Neural cell (in vitro differentiated cells): ENCODE measurements around the gene GFPT2. TPM values are rescaled to one million over a fixed set of nuclear protein-coding genes. Genes with fewer than 3 reads are reported as not detected.

Experiments used
- H2AFZ ChIP-seq: fragments of 200-600, 300-800 bp; sonication (generic), shearing (Covaris generic); 2 replicates; pipeline ENCODE4 v1.6.0; 2014; ENCODE audit warnings: low read depth, mild to moderate bottlenecking, antibody characterized with exemption, low read length, moderate library complexity
- H3F3A ChIP-seq: fragments of 200-600 bp; shearing (Covaris generic); 2 replicates; pipeline ENCODE4 v1.6.1; 2016; ENCODE audit warnings: mild to moderate bottlenecking, moderate library complexity, mixed read lengths, antibody characterized with exemption, low read length; ENCODE audit not compliant: insufficient read depth, poor library complexity, severe bottlenecking
- H3K27ac ChIP-seq: fragments of 200-600, 300-800 bp; sonication (generic), shearing (Covaris generic); 2 replicates; pipeline ENCODE4 v1.5.1; 2014; ENCODE audit warnings: mild to moderate bottlenecking, low read length, moderate library complexity
- H3K27me3 ChIP-seq: fragments of 300-800, 200-600 bp; sonication (generic), shearing (Covaris generic); 2 replicates; pipeline ENCODE4 v1.6.0; 2014; ENCODE audit warnings: mild to moderate bottlenecking, low read depth, low read length, moderate library complexity; ENCODE audit not compliant: insufficient read depth
- H3K36me3 ChIP-seq: fragments of 300-800, 200-600 bp; sonication (generic), shearing (Covaris generic); 2 replicates; pipeline ENCODE4 v1.5.1; 2014; ENCODE audit warnings: mild to moderate bottlenecking, antibody characterized with exemption, low read length, moderate library complexity; ENCODE audit not compliant: insufficient read depth
- H3K4me2 ChIP-seq: fragments of 300-800, 200-600 bp; sonication (generic), shearing (Covaris generic); 2 replicates; pipeline ENCODE4 v1.6.0; 2014; ENCODE audit warnings: mild to moderate bottlenecking, low read length
- H3K4me3 ChIP-seq: fragments of 300-800, 200-600 bp; sonication (generic), shearing (Covaris generic); 2 replicates; pipeline ENCODE4 v1.5.1; 2014; ENCODE audit warnings: mild to moderate bottlenecking, low read length, moderate library complexity
- H3K79me2 ChIP-seq: fragments of 200-600 bp; shearing (Covaris generic); replicated peaks from 2 replicates; pipeline ENCODE4 v1.6.0; 2014; ENCODE audit warnings: mild to moderate bottlenecking, low read length, moderate library complexity; ENCODE audit not compliant: insufficient read depth
- H3K9ac ChIP-seq: fragments of 300-800, 200-600 bp; sonication (generic), shearing (Covaris generic); 2 replicates; pipeline ENCODE4 v1.6.1; 2016; ENCODE audit warnings: mild to moderate bottlenecking, low read length, mixed read lengths
- H3K9me2 ChIP-seq: fragments of 200-600 bp; shearing (Covaris generic); 2 replicates; pipeline ENCODE4 v1.6.1; 2016; ENCODE audit warnings: mild to moderate bottlenecking, low read length, mixed read lengths; ENCODE audit not compliant: insufficient read depth
- H3K9me3 ChIP-seq: fragments of 200-600, 300-800 bp; sonication (generic), shearing (Covaris generic); 2 replicates; pipeline ENCODE4 v1.6.1; 2016; ENCODE audit warnings: mild to moderate bottlenecking, mixed run types, low read length, moderate library complexity, mixed read lengths
- H4K20me1 ChIP-seq: fragments of 200-600 bp; shearing (Covaris generic); 2 replicates; pipeline ENCODE4 v1.6.1; 2016; ENCODE audit warnings: mild to moderate bottlenecking, mixed run types; ENCODE audit not compliant: insufficient read depth
- CTCF ChIP-seq: fragments of 450-650 bp; IDR thresholded peaks from 2 replicates; pipeline ENCODE4 v1.5.1; 2014; ENCODE audit warnings: antibody characterized with exemption, mild to moderate bottlenecking, moderate library complexity; ENCODE audit not compliant: poor library complexity, severe bottlenecking
- EP300 ChIP-seq: fragments of 450-650 bp; conservative IDR thresholded peaks from 2 replicates; pipeline ENCODE4 v1.6.1; 2014; ENCODE audit warnings: antibody characterized with exemption, mild to moderate bottlenecking, moderate library complexity; ENCODE audit not compliant: poor library complexity, severe bottlenecking
- EZH2 ChIP-seq: fragments of 200-600, 300-800 bp; shearing (Covaris generic), sonication (generic); IDR thresholded peaks from 2 replicates; pipeline ENCODE4 v1.6.1; 2014; ENCODE audit warnings: antibody characterized with exemption, low read length, borderline replicate concordance, mild to moderate bottlenecking; ENCODE audit not compliant: insufficient read depth, poor library complexity, severe bottlenecking
- MXI1 ChIP-seq: fragments of 450-650 bp; conservative IDR thresholded peaks from 2 replicates; pipeline ENCODE4 v1.6.1; 2014; ENCODE audit warnings: antibody characterized with exemption, mild to moderate bottlenecking; ENCODE audit not compliant: poor library complexity, severe bottlenecking
- POLR2AphosphoS5 ChIP-seq: IDR thresholded peaks from 2 replicates; pipeline ENCODE4 v1.6.1; 2012
- RAD21 ChIP-seq: fragments of 450-650 bp; conservative IDR thresholded peaks from 2 replicates; pipeline ENCODE4 v1.6.1; 2014; ENCODE audit warnings: antibody characterized with exemption, mild to moderate bottlenecking, moderate library complexity
- REST ChIP-seq: IDR thresholded peaks from 2 replicates; pipeline ENCODE4 v1.6.1; 2012; ENCODE audit warnings: borderline replicate concordance
- SMC3 ChIP-seq: fragments of 450-650 bp; conservative IDR thresholded peaks from 2 replicates; pipeline ENCODE4 v1.6.1; 2014; ENCODE audit warnings: antibody characterized with exemption, mild to moderate bottlenecking, moderate library complexity; ENCODE audit not compliant: poor library complexity
- TAF1 ChIP-seq: IDR thresholded peaks from 2 replicates; pipeline ENCODE4 v1.6.1; 2012; ENCODE audit warnings: low read depth
- polyA plus RNA-seq: library from polyadenylated mRNA; depleted of rRNA; stranded (reverse); fragments of >200 nt; gene quantifications from 2 replicates; pipeline ENCODE4 v1.2.3, GENCODE V29; 2014

Gene GFPT2
- polyA plus RNA-seq, 1 donor from 2014 or later = 9.2 TPM

DNA sequence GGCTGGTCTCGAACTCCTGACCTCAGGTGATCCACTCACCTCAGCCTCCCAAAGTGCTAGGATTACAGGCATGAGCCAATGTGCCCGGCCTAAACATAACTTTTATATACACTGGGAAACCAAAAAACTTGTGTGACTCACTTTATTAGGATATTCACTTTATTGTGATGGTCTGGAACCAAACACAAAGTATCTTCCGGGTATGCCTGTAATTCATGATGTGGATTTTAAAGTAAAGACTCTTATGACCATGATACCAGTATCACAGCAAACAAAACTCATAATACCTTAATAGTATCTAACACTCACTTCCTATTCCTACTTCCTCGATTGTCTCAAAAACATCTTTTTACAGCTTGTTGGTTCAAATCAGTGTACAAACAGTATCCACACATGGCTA, 12.7 kb upstream of the GFPT2 start:
- no peak overlapping the region for H3K27ac ChIP-seq
- no peaks in the 10 kb centered on the region for H3K9me3 ChIP-seq
- TF ChIP-seq RAD21 (no peak), MXI1 (no peak), REST (no peak), SMC3 (no peak), EZH2 (no peak), TAF1 (no peak), CTCF (no peak), EP300 (no peak), POLR2AphosphoS5 (no peak)
- no peaks in the 10 kb centered on the region for H3K27me3 ChIP-seq
- H3K4me3 ChIP-seq = no peak overlapping the region
- no peak overlapping the region for H3K9ac ChIP-seq
- H3K79me2 ChIP-seq = no peaks in the 10 kb centered on the region
- no peak overlapping the region for H2AFZ ChIP-seq
- no peaks in the 10 kb centered on the region for H4K20me1 ChIP-seq
- no peaks in the 10 kb centered on the region for H3K36me3 ChIP-seq
- no peak overlapping the region for H3K4me2 ChIP-seq
- no peaks in the 10 kb centered on the region for H3K9me2 ChIP-seq
- H3F3A ChIP-seq = no peaks in the 10 kb centered on the region

- no peaks in the 10 kb centered on the region for H3K36me3 ChIP-seq
Observed at GRCh38 chr5:180364306-180364856, 11.2 kb upstream of the GFPT2 start.

More at GRCh38 chr5:180364306-180364856, 11.2 kb upstream of the GFPT2 start:
- Histone ChIP-seq H3K27ac (no peak overlapping the region), H4K20me1 (no peaks in the 10 kb centered on the region), H3K79me2 (no peaks in the 10 kb centered on the region), H3K4me2 (no peak overlapping the region), H2AFZ (no peak overlapping the region), H3K9me2 (no peaks in the 10 kb centered on the region), H3K9me3 (no peaks in the 10 kb centered on the region), H3F3A (no peaks in the 10 kb centered on the region), H3K9ac (no peak overlapping the region), H3K4me3 (no peak overlapping the region), H3K27me3 (no peaks in the 10 kb centered on the region)
- TF ChIP-seq TAF1 = no peak
- no peak for TF ChIP-seq REST
- TF ChIP-seq RAD21 = no peak
- no peak for TF ChIP-seq MXI1
- TF ChIP-seq SMC3 = no peak
- TF ChIP-seq EZH2 = no peak
- TF ChIP-seq POLR2AphosphoS5 = no peak
- no peak for TF ChIP-seq EP300
- no peak for TF ChIP-seq CTCF
